Measurements from ENCODE around the gene EDEM3.
"Not testable (repeated sequence)": the region's sequence is repeated elsewhere in the genome, so short reads cannot be mapped to it uniquely, and the experiment has no call there.

EDEM3 gene

GRCh38 chr1:184770181-184770979, 15.7 kb upstream of the EDEM3 start:
- DNase-seq (ENCODE audit: low read depth in 2 of 3, low spot score in 2 of 3): no peak

GRCh38 chr1:184769241-184769640, 14.6 kb upstream of the EDEM3 start:
- no peak for DNase-seq (ENCODE audit: low read depth in 2 of 3, low spot score in 2 of 3)

- no peak for DNase-seq (ENCODE audit: low read depth in 2 of 3, low spot score in 2 of 3)
Measured at GRCh38 chr1:184768467-184768866, 13.8 kb upstream of the EDEM3 start.

GRCh38 chr1:184767591-184767990, 12.9 kb upstream of the EDEM3 start:
- DNase-seq (ENCODE audit: low read depth in 2 of 3, low spot score in 2 of 3): no peak

GRCh38 chr1:184764483-184764882, 9.8 kb upstream of the EDEM3 start:
- DNase-seq (ENCODE audit: low read depth in 2 of 3, low spot score in 2 of 3): no peak

GRCh38 chr1:184763520-184763919, 8.9 kb upstream of the EDEM3 start:
- DNase-seq (ENCODE audit: low read depth in 2 of 3, low spot score in 2 of 3): not testable (repeated sequence)

GRCh38 chr1:184761969-184762485, 7.4 kb upstream of the EDEM3 start:
- DNase-seq (ENCODE audit: low read depth in 2 of 3, low spot score in 2 of 3): no peak

- no peak for DNase-seq (ENCODE audit: low read depth in 2 of 3, low spot score in 2 of 3)
Measured at GRCh38 chr1:184759651-184760050, 5.0 kb upstream of the EDEM3 start.

GRCh38 chr1:184759112-184759511, 4.5 kb upstream of the EDEM3 start:
- no peak for DNase-seq (ENCODE audit: low read depth in 2 of 3, low spot score in 2 of 3)

GRCh38 chr1:184757891-184758290, 3.2 kb upstream of the EDEM3 start:
- DNase-seq (ENCODE audit: low read depth in 2 of 3, low spot score in 2 of 3): no peak

GRCh38 chr1:184757406-184757805, 2.7 kb upstream of the EDEM3 start:
- DNase-seq (ENCODE audit: low read depth in 2 of 3, low spot score in 2 of 3): no peak

GRCh38 chr1:184755226-184756065, 788 bp upstream of the EDEM3 start:
- DNase-seq (ENCODE audit: low read depth in 2 of 3, low spot score in 2 of 3): no peak

GRCh38 chr1:184753608-184754475, 816 bp downstream of the EDEM3 start:
- DNase-seq (ENCODE audit: low read depth in 2 of 3, low spot score in 2 of 3): peak in 1 of 3 experiments; percentile 19

GRCh38 chr1:184753117-184753516, 1.5 kb downstream of the EDEM3 start:
- DNase-seq (ENCODE audit: low read depth in 2 of 3, low spot score in 2 of 3): no peak

- DNase-seq (ENCODE audit: low read depth in 2 of 3, low spot score in 2 of 3): no peak
Measured at GRCh38 chr1:184752656-184753055, 2.0 kb downstream of the EDEM3 start.

GRCh38 chr1:184748740-184749139, 5.9 kb downstream of the EDEM3 start:
- DNase-seq (ENCODE audit: low read depth in 2 of 3, low spot score in 2 of 3): no peak

- DNase-seq (ENCODE audit: low read depth in 2 of 3, low spot score in 2 of 3): no peak
Measured at GRCh38 chr1:184747089-184747955, 7.3 kb downstream of the EDEM3 start.

GRCh38 chr1:184745929-184746638, 8.6 kb downstream of the EDEM3 start:
- DNase-seq (ENCODE audit: low read depth in 2 of 3, low spot score in 2 of 3): no peak

- no peak for DNase-seq (ENCODE audit: low read depth in 2 of 3, low spot score in 2 of 3)
Measured at GRCh38 chr1:184745110-184745509, 9.5 kb downstream of the EDEM3 start.
